GDM1 (cell line): ENCODE measurements around the gene KLF15.
"Not testable (repeated sequence)": the region's sequence is repeated elsewhere in the genome, so short reads cannot be mapped to it uniquely, and the experiment has no call there.

Experiments used
- DNase-seq: peaks from one replicate; lab custom pipeline; 2025; lab: John Stamatoyannopoulos, UW

The KLF15 gene

DNA sequence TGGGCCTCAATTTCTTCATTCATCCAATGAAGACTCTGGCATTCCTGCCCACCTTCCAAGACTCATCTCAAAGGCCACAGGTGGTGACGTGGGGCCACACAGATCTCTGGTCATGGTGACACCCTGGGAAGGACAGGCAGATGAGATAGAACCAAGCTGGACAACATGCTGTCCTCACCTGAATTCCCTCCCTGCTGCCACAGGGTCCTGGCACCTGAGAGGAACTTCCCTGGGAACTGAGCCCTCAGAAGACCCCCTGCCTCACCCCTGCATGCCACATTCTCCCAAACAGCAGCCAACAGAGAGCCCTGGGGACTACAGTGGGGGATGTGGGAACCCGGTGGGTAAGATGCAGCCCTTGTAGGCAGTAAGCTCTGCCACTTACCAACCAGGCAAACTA, 10.7 kb downstream of the KLF15 start:
- DNase-seq = no peak

GRCh38 chr3:126345641-126346460, 11.4 kb downstream of the KLF15 start:
- DNase-seq = no peak

DNA sequence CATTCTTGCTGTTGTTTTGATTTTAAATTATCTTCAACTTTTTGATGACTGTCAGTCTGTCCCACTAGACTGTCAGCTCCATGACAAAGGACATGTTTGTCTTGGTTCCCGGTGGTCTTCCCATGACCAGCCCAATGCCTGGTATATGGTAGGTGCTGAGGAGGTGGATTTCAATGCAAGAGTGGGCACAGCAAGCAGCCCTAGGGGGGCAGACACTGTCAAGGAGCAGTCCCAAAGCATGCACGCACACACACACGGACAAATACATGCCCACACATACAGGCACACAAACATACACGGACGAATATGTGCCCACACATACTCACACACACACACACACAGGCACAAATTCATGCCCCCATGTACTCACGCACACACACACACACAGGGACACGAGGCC, 12.0 kb downstream of the KLF15 start:
- DNase-seq = no peak

- DNase-seq = no peak
Observed at GRCh38 chr3:126344380-126345041, 12.7 kb downstream of the KLF15 start.

- no peak for DNase-seq
Observed at GRCh38 chr3:126343649-126344035, 13.6 kb downstream of the KLF15 start.

GRCh38 chr3:126342991-126343648, 14.1 kb downstream of the KLF15 start:
- no peak for DNase-seq

- no peak for DNase-seq
Observed at GRCh38 chr3:126342211-126342610, 15.0 kb downstream of the KLF15 start.

- no peak for DNase-seq
Observed at GRCh38 chr3:126341755-126342150, 15.5 kb downstream of the KLF15 start.

DNA sequence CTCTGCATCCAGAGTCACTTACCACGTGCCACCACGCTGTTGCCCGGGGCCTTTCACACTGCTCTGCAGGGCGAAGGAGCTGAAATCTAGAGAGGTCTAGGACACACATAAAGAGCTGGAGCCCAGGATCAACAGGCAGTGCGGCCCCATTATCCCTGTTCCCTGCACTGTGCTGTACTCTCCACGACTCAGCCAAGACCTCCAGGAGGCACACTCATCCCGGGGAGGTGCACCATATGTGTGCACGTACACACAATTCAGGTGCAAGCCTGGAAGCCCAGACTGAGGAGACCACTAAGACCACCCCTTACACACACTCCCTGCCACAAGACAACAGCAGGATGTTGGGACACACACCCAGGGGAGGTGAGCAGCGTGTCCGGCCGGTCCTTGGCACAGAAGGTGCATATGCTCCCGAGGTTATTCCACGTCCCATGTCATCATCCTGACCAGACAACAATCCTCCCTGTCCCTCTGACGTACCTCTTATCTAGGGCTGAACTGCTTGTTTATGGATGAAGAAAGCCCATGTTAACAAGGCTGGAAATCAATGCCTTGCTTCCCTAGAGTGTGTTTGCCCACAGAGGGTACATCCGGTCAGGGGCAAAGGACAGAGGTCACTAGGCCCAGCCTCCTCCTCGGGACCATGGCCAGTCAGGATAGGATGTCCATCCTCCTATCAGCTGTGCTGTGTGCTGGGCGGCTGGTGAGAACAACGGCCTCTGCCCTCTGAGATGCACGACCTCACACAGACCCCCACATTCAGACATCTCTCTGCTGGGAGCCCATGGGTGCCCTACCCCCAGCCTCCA, 16.1 kb downstream of the KLF15 start:
- DNase-seq = no peak

- no peak for DNase-seq
Observed at GRCh38 chr3:126340596-126340942, 16.6 kb downstream of the KLF15 start.

DNA sequence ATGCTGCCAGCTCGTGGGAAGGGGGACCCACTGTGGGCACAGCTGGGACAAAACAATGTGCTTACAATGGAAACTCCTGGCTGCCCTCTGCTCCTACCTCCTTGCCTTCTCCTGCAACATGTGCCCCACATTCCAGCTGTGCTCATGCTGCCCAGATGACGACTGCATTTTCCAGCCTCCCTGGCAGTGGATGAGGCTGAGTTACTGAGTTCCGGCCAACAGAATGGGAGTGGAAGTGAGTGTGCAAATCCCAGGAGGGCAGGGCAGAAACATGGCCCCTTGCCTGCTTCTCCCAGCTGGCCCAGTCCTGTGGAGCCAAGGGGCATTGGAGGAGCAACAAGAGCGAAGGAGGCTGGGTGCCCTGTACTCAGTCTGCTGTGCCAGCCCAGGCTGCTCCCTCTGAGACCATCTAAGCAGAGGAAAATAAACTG, 17.1 kb downstream of the KLF15 start:
- no peak for DNase-seq

DNA sequence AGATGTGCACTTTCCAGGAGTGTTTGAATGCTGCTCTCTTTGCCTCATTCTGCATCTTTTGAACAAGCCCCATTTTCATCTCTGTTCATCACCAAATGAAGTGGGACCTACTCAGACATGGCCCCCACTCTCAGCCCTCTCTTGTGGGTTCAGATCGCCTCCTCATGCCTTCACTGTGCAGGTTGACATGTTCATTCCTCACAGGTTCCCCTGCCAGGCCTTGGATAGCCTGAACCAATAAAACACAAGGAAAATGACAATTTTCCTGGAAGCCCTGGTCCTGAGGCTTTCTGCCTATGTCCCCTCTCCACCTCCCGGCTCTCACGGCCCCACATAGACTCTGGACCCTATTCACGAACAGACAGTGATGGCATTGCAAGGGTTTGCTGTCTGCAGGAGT, 17.7 kb downstream of the KLF15 start:
- no peak for DNase-seq

DNA sequence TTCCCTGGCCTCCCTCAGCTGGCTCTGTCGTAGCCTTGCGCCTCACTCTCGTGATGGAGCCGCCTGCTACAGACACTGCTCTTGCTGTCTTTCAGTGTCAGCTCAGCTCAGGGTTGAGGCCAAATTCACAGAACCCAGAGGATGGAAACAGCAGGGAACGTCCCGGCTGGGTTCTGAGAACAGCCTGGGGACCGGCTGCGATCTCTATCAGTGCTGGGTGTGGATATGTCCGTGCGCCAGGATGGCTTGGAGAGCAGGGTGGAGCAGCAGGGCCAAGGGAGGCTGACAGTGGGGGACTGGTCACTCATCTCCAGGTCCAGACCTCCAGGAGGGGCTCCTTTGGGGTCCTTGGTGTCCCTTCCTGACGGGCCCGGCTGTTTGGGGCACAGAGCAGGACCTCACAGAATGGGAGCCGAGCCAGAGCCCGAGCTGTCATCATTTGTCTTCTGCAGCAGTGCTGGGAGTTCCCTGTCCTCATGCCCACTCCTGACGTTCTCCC, 18.4 kb downstream of the KLF15 start:
- DNase-seq = no peak

DNA sequence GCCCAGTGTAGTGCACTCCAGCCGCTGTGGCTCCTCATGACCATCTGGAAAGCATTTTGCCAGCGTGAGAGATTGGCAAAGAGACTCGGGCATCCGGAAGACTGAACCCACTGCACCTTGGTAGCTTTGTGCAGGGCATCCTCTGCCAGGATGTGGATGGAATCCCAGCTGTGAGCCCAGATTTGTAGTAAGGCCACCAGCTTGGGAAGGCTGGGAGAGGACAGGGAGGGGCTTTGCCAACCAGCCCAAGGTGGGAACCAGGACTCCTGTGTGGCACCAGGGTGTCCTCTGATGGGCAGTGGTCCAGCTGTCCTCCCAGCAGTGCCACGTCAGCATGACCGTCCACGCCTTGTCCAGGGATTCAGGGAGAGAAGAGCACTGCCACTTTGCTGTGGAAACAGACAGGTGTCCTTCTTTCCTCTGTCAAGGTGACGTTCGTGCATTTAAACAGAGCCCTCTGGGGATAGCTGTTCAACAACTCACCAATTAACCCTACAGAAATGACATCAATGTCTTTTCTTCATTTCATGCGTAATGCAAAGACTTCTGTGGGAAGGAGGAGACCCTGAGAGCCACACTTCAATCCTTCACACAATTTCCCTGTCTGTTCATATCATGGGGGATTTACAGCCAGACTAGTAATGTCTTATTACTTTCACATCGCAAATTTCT, 19.1 kb downstream of the KLF15 start:
- DNase-seq = no peak

DNA sequence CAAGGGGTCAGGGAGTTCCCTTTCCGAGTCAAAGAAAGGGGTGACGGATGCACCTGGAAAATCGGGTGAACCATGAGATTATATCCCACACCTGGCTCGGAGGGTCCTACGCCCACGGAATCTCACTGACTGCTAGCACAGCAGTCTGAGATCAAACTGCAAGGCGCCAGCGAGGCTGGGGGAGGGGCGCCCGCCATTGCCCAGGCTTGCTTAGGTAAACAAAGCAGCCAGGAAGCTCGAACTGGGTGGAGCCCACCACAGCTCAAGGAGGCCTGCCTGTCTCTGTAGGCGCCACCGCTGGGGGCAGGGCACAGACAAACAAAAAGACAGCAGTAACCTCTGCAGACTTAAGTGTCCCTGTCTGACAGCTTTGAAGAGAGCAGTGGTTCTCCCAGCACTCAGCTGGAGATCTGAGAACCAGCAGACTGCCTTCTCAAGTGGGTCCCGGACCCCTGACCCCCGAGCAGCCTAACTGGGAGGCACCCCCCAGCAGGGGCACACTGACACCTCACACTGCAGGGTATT, 25.3 kb downstream of the KLF15 start:
- DNase-seq = not testable (repeated sequence)

- DNase-seq = no peak
Observed at GRCh38 chr3:126329927-126330725, 27.1 kb downstream of the KLF15 start.

DNA sequence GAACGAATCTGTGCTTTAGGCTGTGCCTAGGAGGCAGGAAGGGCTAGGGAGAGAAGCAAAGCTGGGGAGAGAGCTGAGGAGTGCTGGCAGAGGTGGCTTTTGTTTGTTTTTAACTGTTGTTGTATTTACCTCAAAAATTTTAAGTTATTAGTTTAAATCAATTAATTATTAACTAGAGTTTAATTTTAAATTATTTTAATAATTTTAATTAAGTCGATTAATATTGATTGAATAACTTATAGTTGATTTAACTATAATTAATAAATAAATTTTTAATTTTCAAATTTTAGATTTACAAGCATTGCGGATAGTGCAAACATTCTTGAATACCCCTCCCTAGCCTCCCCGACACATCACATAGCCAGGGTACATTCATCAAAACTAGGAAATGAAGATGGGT, 30.6 kb downstream of the KLF15 start:
- no peak for DNase-seq

DNA sequence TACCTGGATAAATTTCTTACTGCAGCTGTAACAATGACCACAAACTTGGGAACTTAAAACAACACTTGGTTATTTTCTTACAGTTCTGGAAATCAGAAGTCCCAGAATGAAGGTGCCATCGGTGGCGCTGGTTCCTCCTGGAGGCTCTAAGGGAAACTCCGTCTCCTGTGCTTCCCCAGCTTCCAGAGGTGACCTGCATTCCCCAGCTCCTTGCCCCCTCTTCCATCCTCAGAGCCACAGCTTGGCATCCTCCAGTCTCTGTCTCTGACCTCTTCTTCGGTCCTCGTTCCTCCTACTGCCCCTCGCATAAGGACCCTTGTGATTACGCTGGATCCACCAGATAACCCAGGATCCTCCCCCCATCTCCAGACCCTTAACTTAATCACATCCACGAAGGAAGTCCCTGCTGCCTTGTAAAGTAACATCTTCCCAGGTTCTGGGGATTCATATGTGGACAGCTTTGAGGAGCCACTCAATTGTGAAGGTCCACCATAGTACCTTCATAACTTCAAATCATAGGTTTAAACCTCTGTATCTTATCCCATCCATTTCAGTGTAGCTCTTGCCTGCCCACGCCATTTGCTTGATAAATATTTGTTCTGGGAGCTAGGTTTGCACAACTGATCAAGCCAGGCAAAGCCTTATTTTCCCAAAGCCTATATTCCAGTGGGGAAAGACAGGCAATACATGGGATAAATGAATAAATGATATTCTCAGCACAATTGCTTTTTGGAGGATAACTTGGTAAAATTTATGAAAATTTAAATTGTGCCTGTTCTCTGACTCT, 34.8 kb downstream of the KLF15 start:
- DNase-seq = no peak

DNA sequence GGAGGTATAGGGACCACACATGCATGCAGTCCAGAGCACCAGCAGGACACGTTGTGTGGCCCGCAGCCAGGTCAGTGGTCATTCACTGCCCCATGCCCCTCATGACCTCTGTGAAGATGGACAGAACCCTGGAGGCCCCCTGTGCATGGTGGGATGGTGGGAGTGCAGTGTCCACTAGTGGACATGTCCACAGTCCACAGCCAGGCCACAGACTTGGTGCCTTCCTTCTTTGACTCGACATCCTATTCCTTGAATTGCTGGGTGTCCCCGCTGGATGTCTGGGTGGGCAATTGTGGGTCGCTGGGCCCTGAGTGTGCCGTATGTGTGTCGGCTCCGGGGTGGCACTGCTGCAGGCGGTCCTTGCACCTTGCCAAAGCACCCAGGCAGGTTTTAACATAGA, 35.7 kb downstream of the KLF15 start:
- no peak for DNase-seq
